Ishikawa (cell line): ENCODE measurements around the gene PDGFRA.

Experiments
- CEBPB ChIP-seq: IDR thresholded peaks from 2 replicates; pipeline ENCODE4 v1.6.1; 2012
- EGR1 ChIP-seq: IDR thresholded peaks from 2 replicates; pipeline ENCODE4 v1.6.1; 2012
- EP300 ChIP-seq: IDR thresholded peaks from 2 replicates; pipeline ENCODE4 v1.6.1; 2012; ENCODE audit warnings: borderline replicate concordance
- FOXM1 ChIP-seq: IDR thresholded peaks from 2 replicates; pipeline ENCODE4 v1.6.1; 2012; ENCODE audit warnings: low read depth, borderline replicate concordance
- NFIC ChIP-seq: IDR thresholded peaks from 2 replicates; pipeline ENCODE4 v1.6.1; 2012
- TEAD4 ChIP-seq: IDR thresholded peaks from 2 replicates; pipeline ENCODE4 v1.6.1; 2012

GRCh38 chr4:54254915-54255246 is 25.8 kb downstream of the PDGFRA start:
- TF ChIP-seq FOXM1, result no peak
- TF ChIP-seq TEAD4, result no peak
- TF ChIP-seq EGR1, result no peak
- no peak for TF ChIP-seq EP300
- no peak for TF ChIP-seq CEBPB
- no peak for TF ChIP-seq NFIC
